ENCODE results near the gene NFKBIB. TPM values are rescaled to one million over a fixed set of nuclear protein-coding genes. Genes with fewer than 3 reads are reported as not detected.

The NFKBIB gene
- total and polyA plus RNA-seq, 2 of the 8 experiments (the other 6 are each of a cell fraction or from before 2014, with no cell fraction given) = 37.3 to 44.1 TPM

DNA sequence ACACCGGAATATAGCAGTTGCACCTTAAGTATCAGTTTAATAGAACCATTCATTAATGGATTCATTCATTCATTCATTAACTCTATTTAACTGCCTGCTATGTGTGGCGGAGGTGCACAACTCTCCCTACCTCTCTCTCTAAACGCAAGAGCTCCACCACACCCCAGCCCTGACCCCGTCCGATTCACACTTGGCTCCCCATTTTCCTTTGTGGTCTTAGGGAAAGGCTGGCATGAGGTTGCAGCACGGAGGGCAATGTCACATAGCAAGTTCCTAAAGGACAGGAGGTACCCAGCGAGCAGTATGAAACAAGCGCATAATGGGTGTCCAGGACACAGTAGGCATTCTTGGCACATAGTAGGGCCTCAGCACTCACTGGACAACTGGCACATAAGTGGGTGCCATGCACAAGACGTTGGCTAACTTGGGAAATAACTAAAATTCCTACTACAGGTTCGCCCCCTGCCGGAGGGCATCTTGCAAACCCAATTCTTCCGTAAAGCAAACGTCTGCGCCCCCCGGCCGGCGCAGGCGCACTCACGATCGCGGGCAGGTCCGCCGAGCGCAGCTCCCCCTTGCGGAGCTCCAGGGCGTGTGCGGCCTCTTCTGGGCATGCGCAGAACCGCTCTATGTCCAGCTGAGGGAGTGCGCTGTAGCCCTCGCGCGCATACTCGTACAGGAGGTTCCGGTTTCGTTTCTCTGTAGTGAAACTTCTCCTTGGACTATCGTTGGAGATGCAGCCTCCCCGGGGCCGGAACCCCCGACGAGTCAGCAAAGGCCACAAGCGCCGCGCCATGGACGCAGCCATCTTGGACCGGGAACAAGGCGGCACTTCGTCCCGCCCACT, 30.4 kb downstream of the NFKBIB start, which contains the start of gene SARS2:
Gene SARS2 (minus strand): TSS at position 835 of the 847 bp plus-strand sequence. CDS start 27 bp downstream, at position 808.
- ChIA-PET POLR2A (ENCODE audit: partially characterized antibody) (interaction anchor here (0.5 to 3.1 kb wide), 29 partner anchors 9 to 527 kb away, joined by 3 to 36 read pairs (median 5); partner anchors contain the start of genes FAM98C, HNRNPL, NFKBIB and SIRT2), CTCF (ENCODE audit: partially characterized antibody) (interaction anchor here (0.6 to 9.8 kb wide), 24 partner anchors 9 to 736 kb away, joined by 3 to 120 read pairs (median 5); partner anchors contain the start of genes ECH1 and NFKBIB)
- Histone ChIP-seq H3K79me1 (ENCODE audit: low read depth, low read length) (peaks cover 20% of the 10 kb centered on the region), H2BK20ac (ENCODE audit: low read length) (peak within 1 kb of the TSS; percentile 51), H3K27me3 (replicated peaks in 1 of 4; ENCODE audit: control insufficient read depth in 3 of 4, extremely low read depth in 1 of 4, insufficient read depth in 3 of 4, low read length in 3 of 4) (no peaks in the 10 kb centered on the region), H3K36me3 (ENCODE audit: control insufficient read depth in 2 of 4, insufficient read depth in 4 of 4, low read length in 3 of 4) (peaks cover 10 to 31% (median 22%) of the 10 kb centered on the region in 4 experiments), H3K14ac (ENCODE audit: insufficient read length) (no peak within 1 kb of the TSS), H4K5ac (ENCODE audit: insufficient read length, low read depth, low read length) (peak within 1 kb of the TSS; percentile 99), H3K4me1 (replicated peaks in 1 of 4; ENCODE audit: control insufficient read depth in 3 of 4, insufficient read depth in 4 of 4, low read length in 3 of 4) (peaks cover 0 to 2% (median under 1%) of the 10 kb centered on the region in 4 experiments; a peak in 3 of 7 replicates), H3K4me3 (ENCODE audit: extremely low read depth in 1 of 4, insufficient read depth in 2 of 4, low read depth in 3 of 4, low read length in 4 of 4) (peak within 1 kb of the TSS; percentile 62 to 93 (median 86)), H2AK5ac (ENCODE audit: low read depth, low read length) (peak within 1 kb of the TSS; percentile 6; the same call in 1 of the 2 replicates), H2AFZ (ENCODE audit: low read length) (peak within 1 kb of the TSS; percentile 36; the same call in 1 of the 2 replicates), H4K8ac (ENCODE audit: extremely low read depth, insufficient read depth, low read length) (peak within 1 kb of the TSS; percentile 100; the same call in 1 of the 2 replicates), H2BK12ac (ENCODE audit: low read depth, low read length) (peak within 1 kb of the TSS; percentile 89), H3K79me2 (ENCODE audit: control insufficient read depth in 1 of 2, insufficient read depth in 2 of 2, low read length in 2 of 2) (peaks cover 0 to 47% of the 10 kb centered on the region in 2 experiments; a peak in 2 of 4 replicates), H3K18ac (ENCODE audit: extremely low read depth, low read length) (peak within 1 kb of the TSS; percentile 99), H3K23me2 (ENCODE audit: low read depth, low read length) (peaks cover 4% of the 10 kb centered on the region; the same call in 1 of the 2 replicates), H4K91ac (replicated peaks; ENCODE audit: insufficient read length, low read length) (peak within 1 kb of the TSS; percentile 71), H3K23ac (ENCODE audit: insufficient read length) (no peak within 1 kb of the TSS), H3K4me2 (ENCODE audit: insufficient read depth in 1 of 2, low read depth in 2 of 2, low read length in 2 of 2) (peak within 1 kb of the TSS; percentile 69 to 89), H3K56ac (replicated peaks; ENCODE audit: insufficient read length, low read depth, low read length) (peak within 1 kb of the TSS; percentile 80), H2BK5ac (ENCODE audit: low read depth, low read length) (peak within 1 kb of the TSS; percentile 98), H2BK120ac (replicated peaks; ENCODE audit: low read depth, low read length) (no peak within 1 kb of the TSS), H3K4ac (replicated peaks; ENCODE audit: insufficient read length, low read depth, low read length) (peak within 1 kb of the TSS; percentile 34), H4K20me1 (replicated peaks in 1 of 2; ENCODE audit: control insufficient read depth in 1 of 2, insufficient read depth in 2 of 2, low read length in 2 of 2) (peaks cover 0 to 1% of the 10 kb centered on the region in 2 experiments), H3K9me3 (ENCODE audit: insufficient read depth in 2 of 2, low read depth in 1 of 2, low read length in 1 of 2) (peaks cover 8% of the 10 kb centered on the region in 2 experiments), H3K9ac (replicated peaks in 1 of 4; ENCODE audit: extremely low read depth in 1 of 4, low read depth in 3 of 4, low read length in 3 of 4) (peak within 1 kb of the TSS; percentile 93 to 99 (median 96)), H3K27ac (ENCODE audit: low read depth, low read length) (peak within 1 kb of the TSS; percentile 97), H2BK15ac (ENCODE audit: low read length) (peak within 1 kb of the TSS; percentile 95; the same call in 1 of the 2 replicates)
- 4% methylated on average over 49 of the region's 49 CpGs; no CpG with 5 or more reads in 1 of the 2 experiments for WGBS, 2 experiments (ENCODE audit: extremely low coverage in 1 of 2, insufficient coverage in 1 of 2, insufficient read length in 1 of 2, insufficient replicate concordance in 2 of 2, low coverage in 1 of 2, low lambda C conversion rate in 2 of 2, missing lambda C conversion rate in 1 of 2)
- DNase-seq (ENCODE audit: low read depth in 1 of 2, low spot score in 2 of 2) (peak; percentile 95 to 96), FAIRE-seq (peak; percentile 19)
- TF ChIP-seq SUZ12 (IDR thresholded peaks at IDR 0.05; ENCODE audit: low read length) (no peak), TEAD4 (IDR thresholded peaks at IDR 0.05; ENCODE audit: low read depth, low read length) (peak; percentile 88), RAD21 (IDR thresholded peaks at IDR 0.05 in 1 of 2, conservative IDR thresholded peaks at IDR 0.05 in 1 of 2; ENCODE audit: low read depth in 2 of 2, low read length in 2 of 2) (peak; percentile 55 to 62), JUND (IDR thresholded peaks at IDR 0.05; ENCODE audit: low read length) (0 out of 2 replicates have a peak, but pooled peaks have one; percentile 22), SRF (IDR thresholded peaks at IDR 0.05; ENCODE audit: low read depth, low read length) (no peak), POLR2A (IDR thresholded peaks at IDR 0.05; ENCODE audit: control extremely low read depth in 1 of 2, low read depth in 2 of 2, low read length in 2 of 2) (peak; percentile 97 to 99)
- TF ChIP-seq, protein P1, sequence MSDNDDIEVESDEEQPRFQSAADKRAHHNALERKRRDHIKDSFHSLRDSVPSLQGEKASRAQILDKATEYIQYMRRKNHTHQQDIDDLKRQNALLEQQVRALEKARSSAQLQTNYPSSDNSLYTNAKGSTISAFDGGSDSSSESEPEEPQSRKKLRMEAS (IDR thresholded peaks at IDR 0.05) = peak; percentile 57
- TF ChIP-seq, protein P2, sequence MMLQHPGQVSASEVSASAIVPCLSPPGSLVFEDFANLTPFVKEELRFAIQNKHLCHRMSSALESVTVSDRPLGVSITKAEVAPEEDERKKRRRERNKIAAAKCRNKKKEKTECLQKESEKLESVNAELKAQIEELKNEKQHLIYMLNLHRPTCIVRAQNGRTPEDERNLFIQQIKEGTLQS (IDR thresholded peaks at IDR 0.05; ENCODE audit: insufficient read depth, low read depth, low read length) = peak; percentile 51; the same call in 1 of the 2 replicates

Data from H1 (cell line).